ENCODE data around the gene NPRL2. TPM values are rescaled to one million over a fixed set of nuclear protein-coding genes. Genes with fewer than 3 reads are reported as not detected.

Gene NPRL2
- total RNA-seq, 1 donor from 2014 or later: 31.6 TPM

- DNase-seq (ENCODE audit: low spot score, unreplicated experiment): no peak
- H3K36me3 Mint-ChIP-seq (ENCODE audit: insufficient read depth): no peaks in the 10 kb centered on the region
- no peak for TF ChIP-seq CTCF (IDR thresholded peaks at IDR 0.05; ENCODE audit: unreplicated experiment)
These were observed 33.2 kb upstream of the NPRL2 start for GRCh38 chr3:50383750-50384149.

GRCh38 chr3:50382722-50383121, 32.1 kb upstream of the NPRL2 start:
- no peak for TF ChIP-seq CTCF (IDR thresholded peaks at IDR 0.05; ENCODE audit: unreplicated experiment)
- Mint-ChIP-seq H3K9me3 (ENCODE audit: low read depth) (no peaks in the 10 kb centered on the region), H3K4me1 (ENCODE audit: low read depth) (peaks cover 12% of the 10 kb centered on the region), H3K27ac (no peak overlapping the region), H3K36me3 (ENCODE audit: insufficient read depth) (no peaks in the 10 kb centered on the region), H3K27me3 (peaks cover 6% of the 10 kb centered on the region), H3K4me3 (ENCODE audit: low read depth) (no peak overlapping the region)
- no peak for DNase-seq (ENCODE audit: low spot score, unreplicated experiment)

More at GRCh38 chr3:50383750-50384149, 33.2 kb upstream of the NPRL2 start:
- peaks cover 6% of the 10 kb centered on the region for H3K27me3 Mint-ChIP-seq
- H3K27ac Mint-ChIP-seq: no peak overlapping the region
- no peak overlapping the region for H3K4me3 Mint-ChIP-seq (ENCODE audit: low read depth)
- no peaks in the 10 kb centered on the region for H3K9me3 Mint-ChIP-seq (ENCODE audit: low read depth)
- peaks cover 12% of the 10 kb centered on the region for H3K4me1 Mint-ChIP-seq (ENCODE audit: low read depth)

GRCh38 chr3:50381383-50381782, 30.8 kb upstream of the NPRL2 start:
- Mint-ChIP-seq H3K9me3 (ENCODE audit: low read depth) (no peaks in the 10 kb centered on the region), H3K4me1 (ENCODE audit: low read depth) (peaks cover 12% of the 10 kb centered on the region), H3K27me3 (peaks cover 6% of the 10 kb centered on the region), H3K27ac (no peak overlapping the region), H3K4me3 (ENCODE audit: low read depth) (no peak overlapping the region), H3K36me3 (ENCODE audit: insufficient read depth) (no peaks in the 10 kb centered on the region)
- DNase-seq (ENCODE audit: low spot score, unreplicated experiment): no peak
- no peak for TF ChIP-seq CTCF (IDR thresholded peaks at IDR 0.05; ENCODE audit: unreplicated experiment)

- no peaks in the 10 kb centered on the region for H3K36me3 Mint-ChIP-seq (ENCODE audit: insufficient read depth)
- no peak overlapping the region for H3K4me3 Mint-ChIP-seq (ENCODE audit: low read depth)
- peaks cover 12% of the 10 kb centered on the region for H3K4me1 Mint-ChIP-seq (ENCODE audit: low read depth)
- no peaks in the 10 kb centered on the region for H3K9me3 Mint-ChIP-seq (ENCODE audit: low read depth)
- no peak for TF ChIP-seq CTCF (IDR thresholded peaks at IDR 0.05; ENCODE audit: unreplicated experiment)
- H3K27ac Mint-ChIP-seq: no peak overlapping the region
- peaks cover 6% of the 10 kb centered on the region for H3K27me3 Mint-ChIP-seq
- no peak for DNase-seq (ENCODE audit: low spot score, unreplicated experiment)
These were observed 30.0 kb upstream of the NPRL2 start for GRCh38 chr3:50380405-50381085.

GRCh38 chr3:50378757-50379156, 28.2 kb upstream of the NPRL2 start:
- no peak overlapping the region for H3K27ac Mint-ChIP-seq
- no peaks in the 10 kb centered on the region for H3K36me3 Mint-ChIP-seq (ENCODE audit: insufficient read depth)
- H3K27me3 Mint-ChIP-seq: peaks cover 3% of the 10 kb centered on the region
- no peak overlapping the region for H3K4me3 Mint-ChIP-seq (ENCODE audit: low read depth)
- TF ChIP-seq CTCF (IDR thresholded peaks at IDR 0.05; ENCODE audit: unreplicated experiment): no peak
- no peak for DNase-seq (ENCODE audit: low spot score, unreplicated experiment)
- H3K9me3 Mint-ChIP-seq (ENCODE audit: low read depth): no peaks in the 10 kb centered on the region
- peaks cover 12% of the 10 kb centered on the region for H3K4me1 Mint-ChIP-seq (ENCODE audit: low read depth)
